OCI-LY7 (cell line): ENCODE measurements around the gene FADS3.

ENCODE experiments used
- CTCF ChIP-seq: fragments of 200-600 bp; sonication (generic); conservative IDR thresholded peaks from 2 replicates; pipeline ENCODE4 v1.5.1; 2014; ENCODE audit warnings: mild to moderate bottlenecking, antibody characterized with exemption, low read length, moderate library complexity, mixed read lengths
- EZH2phosphoT487 ChIP-seq: fragments of 200-600 bp; sonication (generic); IDR thresholded peaks from 2 replicates; pipeline ENCODE4 v1.6.1; 2018; ENCODE audit warnings: low read depth, borderline replicate concordance, mild to moderate bottlenecking, mixed run types, antibody characterized with exemption, low read length, moderate library complexity, mixed read lengths

GRCh38 chr11:61851900-61852295 is 39.4 kb downstream of the FADS3 start:
- TF ChIP-seq CTCF = no peak
- TF ChIP-seq EZH2phosphoT487 = no peak
